ENCODE measurements around the gene CCNT2.

DNA sequence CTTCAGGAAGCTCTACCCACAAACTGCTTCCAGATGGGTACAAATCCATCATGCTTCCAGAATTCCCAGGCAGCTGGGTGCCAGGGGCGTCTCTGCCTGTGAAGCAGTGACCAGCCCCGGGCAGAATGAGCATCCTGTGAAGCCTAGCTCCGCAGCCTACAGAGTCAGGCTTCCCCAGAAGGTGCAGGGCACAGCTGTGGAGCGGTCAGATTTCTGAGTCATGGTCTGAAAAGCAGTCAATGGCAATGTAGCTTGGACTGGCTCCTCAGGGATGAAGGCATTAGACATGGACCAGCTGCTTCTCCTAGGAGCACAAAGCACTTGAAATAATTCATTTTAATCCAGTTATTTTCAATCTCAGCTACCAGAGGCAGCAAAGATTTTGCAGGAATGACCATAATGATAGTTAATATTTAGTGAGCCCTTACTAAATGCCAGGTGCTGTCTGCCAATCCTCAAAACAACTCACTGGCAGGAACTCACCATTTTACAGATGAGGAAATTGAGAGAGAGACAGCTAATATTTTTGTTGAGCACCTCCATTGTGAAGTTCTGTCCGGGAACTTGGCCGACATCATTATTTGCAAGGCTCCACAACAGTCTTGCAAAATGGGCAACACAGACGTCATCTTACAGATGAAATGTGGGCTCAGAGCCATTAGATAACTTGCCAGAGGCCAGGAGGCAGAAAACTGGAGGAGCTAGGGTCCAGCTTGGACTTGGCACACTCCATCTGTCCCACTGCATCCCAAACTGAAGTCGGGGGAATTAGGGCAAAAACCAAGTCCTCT, 48.5 kb upstream of the CCNT2 start:
- TF ChIP-seq GATA3 (IDR thresholded peaks at IDR 0.05; ENCODE audit: low read depth, low read length) (no peak), GATA2 (IDR thresholded peaks at IDR 0.05; ENCODE audit: low read depth, low read length) (no peak)
